Glutamatergic neuron (in vitro differentiated cells): Measurements from ENCODE around the gene DCP2. TPM values are rescaled to one million over a fixed set of nuclear protein-coding genes. Genes with fewer than 3 reads are reported as not detected.

ENCODE experiments used
- DNase-seq: peaks from one replicate; pipeline ENCODE4 v3.0.0; 2022
- H3K27ac Mint-ChIP-seq: one replicate; pipeline ENCODE4 v1.8.0; 2020; ENCODE audit warnings: mild to moderate bottlenecking, mixed read lengths, inconsistent platforms; ENCODE audit not compliant: unreplicated experiment
- H3K27me3 Mint-ChIP-seq: one replicate; pipeline ENCODE4 v1.8.0; 2020; ENCODE audit warnings: mild to moderate bottlenecking, moderate library complexity, mixed read lengths, inconsistent platforms; ENCODE audit not compliant: unreplicated experiment
- H3K36me3 Mint-ChIP-seq: one replicate; pipeline ENCODE4 v1.8.0; 2020; ENCODE audit warnings: mild to moderate bottlenecking, mixed read lengths, inconsistent platforms; ENCODE audit not compliant: unreplicated experiment
- H3K4me1 Mint-ChIP-seq: one replicate; pipeline ENCODE4 v1.8.0; 2020; ENCODE audit warnings: mild to moderate bottlenecking, low read depth, mixed read lengths, inconsistent platforms; ENCODE audit not compliant: unreplicated experiment
- H3K4me3 Mint-ChIP-seq: one replicate; pipeline ENCODE4 v1.8.0; 2020; ENCODE audit warnings: mild to moderate bottlenecking, mixed read lengths, inconsistent platforms; ENCODE audit not compliant: unreplicated experiment
- H3K9me3 Mint-ChIP-seq: one replicate; pipeline ENCODE4 v1.8.0; 2020; ENCODE audit warnings: mild to moderate bottlenecking, moderate library complexity, mixed read lengths, inconsistent platforms; ENCODE audit not compliant: unreplicated experiment
- long read RNA-seq: library from polyadenylated mRNA; unstranded; transcript quantifications from one replicate; pipeline ENCODE4 v2.0.0, GENCODE V29; 2020; ENCODE audit not compliant: unreplicated experiment
- total RNA-seq: library from RNA; stranded (reverse); fragmentation: NEBNext Ultra II Directional; extraction: Animal tissue kit (Norgen Biotek cat#: 25700); gene quantifications from one replicate; pipeline ENCODE4 v1.2.1, GENCODE V29; 2021; ENCODE audit not compliant: unreplicated experiment
- TF ChIP-seq, protein P1 (sequence below): fragments of 200-600 bp; sonication (generic); IDR thresholded peaks from one replicate; pipeline ENCODE4 v1.5.0; 2021; ENCODE audit not compliant: partially characterized antibody, unreplicated experiment

DCP2 gene
- 117 TPM for total RNA-seq
- long read RNA-seq, full-length matches to known transcripts: 12 of 19 reads
- long read RNA-seq, partial matches to known transcripts: 4 of 19 reads
- long read RNA-seq, other reads (novel, unspliced or antisense): 3 of 19 reads

- peaks cover 20% of the 10 kb centered on the region for H3K27me3 Mint-ChIP-seq
- peaks cover 25% of the 10 kb centered on the region for H3K4me1 Mint-ChIP-seq
- H3K4me3 Mint-ChIP-seq: peak within 1 kb of the TSS; percentile 99
- peak; percentile 94 for DNase-seq
- TF ChIP-seq, protein P1, sequence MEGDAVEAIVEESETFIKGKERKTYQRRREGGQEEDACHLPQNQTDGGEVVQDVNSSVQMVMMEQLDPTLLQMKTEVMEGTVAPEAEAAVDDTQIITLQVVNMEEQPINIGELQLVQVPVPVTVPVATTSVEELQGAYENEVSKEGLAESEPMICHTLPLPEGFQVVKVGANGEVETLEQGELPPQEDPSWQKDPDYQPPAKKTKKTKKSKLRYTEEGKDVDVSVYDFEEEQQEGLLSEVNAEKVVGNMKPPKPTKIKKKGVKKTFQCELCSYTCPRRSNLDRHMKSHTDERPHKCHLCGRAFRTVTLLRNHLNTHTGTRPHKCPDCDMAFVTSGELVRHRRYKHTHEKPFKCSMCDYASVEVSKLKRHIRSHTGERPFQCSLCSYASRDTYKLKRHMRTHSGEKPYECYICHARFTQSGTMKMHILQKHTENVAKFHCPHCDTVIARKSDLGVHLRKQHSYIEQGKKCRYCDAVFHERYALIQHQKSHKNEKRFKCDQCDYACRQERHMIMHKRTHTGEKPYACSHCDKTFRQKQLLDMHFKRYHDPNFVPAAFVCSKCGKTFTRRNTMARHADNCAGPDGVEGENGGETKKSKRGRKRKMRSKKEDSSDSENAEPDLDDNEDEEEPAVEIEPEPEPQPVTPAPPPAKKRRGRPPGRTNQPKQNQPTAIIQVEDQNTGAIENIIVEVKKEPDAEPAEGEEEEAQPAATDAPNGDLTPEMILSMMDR: no peak
- H3K36me3 Mint-ChIP-seq: peaks cover 3% of the 10 kb centered on the region
- H3K27ac Mint-ChIP-seq: peak within 1 kb of the TSS; percentile 97
- peaks cover 30% of the 10 kb centered on the region for H3K9me3 Mint-ChIP-seq
These were observed at the start of gene DCP2 for GRCh38 chr5:112976432-112977309. DCP2 (plus strand) TSS chr5:112976798; CDS start chr5:112976934, 136 bp downstream.

GRCh38 chr5:112929336-112930081 is 47.1 kb upstream of the DCP2 start:
- H3K36me3 Mint-ChIP-seq: no peaks in the 10 kb centered on the region
- H3K4me1 Mint-ChIP-seq: peaks cover 3% of the 10 kb centered on the region
- H3K9me3 Mint-ChIP-seq: no peaks in the 10 kb centered on the region
- H3K4me3 Mint-ChIP-seq: no peak overlapping the region
- H3K27ac Mint-ChIP-seq: no peak overlapping the region
- no peak for DNase-seq
- H3K27me3 Mint-ChIP-seq: no peaks in the 10 kb centered on the region
- TF ChIP-seq, protein P1: no peak

DNA sequence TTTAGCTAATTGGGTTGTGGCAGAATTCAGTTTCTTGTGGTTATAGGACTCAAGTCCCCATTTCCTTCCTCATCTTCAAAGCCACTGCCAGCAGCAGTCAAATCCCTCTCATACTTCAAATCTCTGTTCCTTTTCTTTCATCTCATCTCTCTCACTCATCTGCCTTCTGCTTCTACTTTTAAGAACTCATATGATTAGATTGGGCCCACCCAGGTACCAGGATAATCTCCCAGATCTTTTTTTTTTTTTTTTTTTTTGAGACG is 46.6 kb upstream of the DCP2 start:
- no peaks in the 10 kb centered on the region for H3K9me3 Mint-ChIP-seq
- TF ChIP-seq, protein P1: no peak
- H3K27me3 Mint-ChIP-seq: no peaks in the 10 kb centered on the region
- H3K4me1 Mint-ChIP-seq: peaks cover 3% of the 10 kb centered on the region
- no peak overlapping the region for H3K27ac Mint-ChIP-seq
- H3K4me3 Mint-ChIP-seq: no peak overlapping the region
- no peaks in the 10 kb centered on the region for H3K36me3 Mint-ChIP-seq
- no peak for DNase-seq

- Mint-ChIP-seq H3K9me3 (no peaks in the 10 kb centered on the region), H3K36me3 (no peaks in the 10 kb centered on the region), H3K27me3 (no peaks in the 10 kb centered on the region), H3K4me1 (peaks cover 3% of the 10 kb centered on the region), H3K27ac (peak overlapping the region; percentile 80), H3K4me3 (no peak overlapping the region)
- DNase-seq: no peak
- TF ChIP-seq, protein P1: no peak
These were observed 45.1 kb upstream of the DCP2 start for GRCh38 chr5:112931473-112931872.
